HCT116 (cell line): ENCODE measurements around the gene CRADD. TPM values are rescaled to one million over a fixed set of nuclear protein-coding genes. Genes with fewer than 3 reads are reported as not detected.

Experiments
- ATAC-seq: fragments of 200-7000 bp; cut with Tn5 transposase; 2 replicates; pipeline ENCODE4 v1.9.1; 2020; ENCODE audit warnings: mild to moderate bottlenecking, moderate library complexity
- BruUV-seq: library from RNA; stranded (reverse); fragments of 400-500 nt; replicated peaks from 2 replicates; lab custom pipeline; 2021; lab: Mats Ljungman, UMichigan
- CTCF ChIA-PET: fragments of 300-600 bp; sonication (Branson Sonifier 250); formaldehyde crosslinking; loops from one replicate; lab custom pipeline; 2021; ENCODE audit warnings: antibody characterized with exemption; lab: Charles Lee
- POLR2A ChIA-PET: fragments of 300-600, 350-600 bp; sonication (Branson Sonifier 250); formaldehyde crosslinking; loops from one replicate; lab custom pipeline; 2021; ENCODE audit warnings: antibody characterized with exemption; lab: Charles Lee
- RAD21 ChIA-PET, 2 experiments: fragments of 300-600 bp; sonication (Branson Sonifier 250); formaldehyde crosslinking; loops; one replicate each; lab custom pipeline; 2023; ENCODE audit warnings: low total read pairs in 2 of 2; ENCODE audit not compliant: uncharacterized antibody in 2 of 2, unreplicated experiment in 2 of 2, low non-redundant PET in 1 of 2; lab: Charles Lee
- DNase-seq: peaks from one replicate; pipeline ENCODE4 v3.0.0-alpha.2; 2010; ENCODE audit warnings: low read depth, low spot score
- H2AFZ ChIP-seq: fragments of 200-600 bp; shearing (Covaris generic), sonication (generic); 2 replicates; pipeline ENCODE4 v1.6.1; 2017; ENCODE audit warnings: low read depth, mixed run types, mixed read lengths, antibody characterized with exemption, low read length; ENCODE audit not compliant: poor library complexity, severe bottlenecking
- H3K27ac ChIP-seq: 2 replicates; pipeline ENCODE4 v1.5.1; 2012; ENCODE audit warnings: low read depth, low read length
- H3K27me3 ChIP-seq: fragments of 200-600 bp; sonication (generic); 2 replicates; pipeline ENCODE4 v1.6.1; 2016; ENCODE audit warnings: mixed run types, low read length, mixed read lengths; ENCODE audit not compliant: insufficient read depth
- H3K36me3 ChIP-seq, 2 experiments: fragments of 200-500 bp in 1 of 2; fragments of 200-600 bp in 1 of 2; sonication (Bioruptor generic) in 1 of 2; sonication (generic) in 1 of 2; 2 replicates each; pipeline versions ENCODE4 v1.5.1 to v1.6.1; 2014 to 2016; ENCODE audit warnings: low read length in 2 of 2, inconsistent platforms in 1 of 2, mixed read lengths in 1 of 2, mixed run types in 1 of 2; ENCODE audit not compliant: insufficient read depth in 2 of 2, control insufficient read depth in 1 of 2
- H3K4me1 ChIP-seq, 2 experiments: fragments of 200-600 bp in 1 of 2; sonication (generic) in 1 of 2; 2 replicates each; pipeline versions ENCODE4 v1.5.1 to v1.6.1; 2012 to 2017; ENCODE audit warnings: low read length in 2 of 2, inconsistent platforms in 1 of 2, mild to moderate bottlenecking in 1 of 2, mixed read lengths in 1 of 2, mixed run types in 1 of 2, moderate library complexity in 1 of 2; ENCODE audit not compliant: insufficient read depth in 2 of 2, control insufficient read depth in 1 of 2
- H3K4me2 ChIP-seq: fragments of 200-600 bp; sonication (generic); 2 replicates; pipeline ENCODE4 v1.6.1; 2017; ENCODE audit warnings: mixed run types, low read length, mixed read lengths
- H3K4me3 ChIP-seq, 2 experiments: fragments of 200-600 bp in 1 of 2; sonication (generic) in 1 of 2; replicated peaks in 1 of 2; 2 replicates each; pipeline ENCODE4 v1.5.1; 2011 to 2016; ENCODE audit warnings: low read length in 2 of 2, control low read depth in 1 of 2, low read depth in 1 of 2, mild to moderate bottlenecking in 1 of 2, mixed read lengths in 1 of 2, mixed run types in 1 of 2
- H3K79me2 ChIP-seq: fragments of 200-600 bp; sonication (generic); 2 replicates; pipeline ENCODE4 v1.6.1; 2017; ENCODE audit warnings: mild to moderate bottlenecking, mixed run types, low read length, moderate library complexity, mixed read lengths; ENCODE audit not compliant: insufficient read depth
- H3K9ac ChIP-seq: fragments of 200-600 bp; sonication (generic); 2 replicates; pipeline ENCODE4 v1.6.1; 2016; ENCODE audit warnings: low read length, mixed read lengths
- H3K9me2 ChIP-seq: fragments of 200-600 bp; sonication (generic), shearing (Covaris generic); 2 replicates; pipeline ENCODE4 v1.6.1; 2017; ENCODE audit warnings: mixed run types, mild to moderate bottlenecking, moderate library complexity; ENCODE audit not compliant: insufficient read depth
- H3K9me3 ChIP-seq, 2 experiments: fragments of 200-500 bp in 1 of 2; fragments of 200-600 bp in 1 of 2; sonication (Bioruptor generic) in 1 of 2; sonication (generic) in 1 of 2; 2 replicates each; pipeline ENCODE4 v1.6.1; 2014 to 2017; ENCODE audit warnings: low read length in 2 of 2, mixed read lengths in 2 of 2, inconsistent platforms in 1 of 2, low read depth in 1 of 2, mild to moderate bottlenecking in 1 of 2, mixed run types in 1 of 2, moderate library complexity in 1 of 2; ENCODE audit not compliant: control insufficient read depth in 1 of 2, insufficient read depth in 1 of 2
- H4K20me1 ChIP-seq: fragments of 200-600 bp; sonication (generic), shearing (Covaris generic); 2 replicates; pipeline ENCODE4 v1.6.1; 2017; ENCODE audit warnings: mixed run types, mild to moderate bottlenecking, moderate library complexity; ENCODE audit not compliant: insufficient read depth
- CEBPB ChIP-seq: IDR thresholded peaks from 2 replicates; pipeline ENCODE4 v1.6.1; 2012; ENCODE audit warnings: low read depth
- EZH2 ChIP-seq: fragments of 200-600 bp; sonication (generic); IDR thresholded peaks from 2 replicates; pipeline ENCODE4 v1.6.1; 2017; ENCODE audit warnings: antibody characterized with exemption, mixed run types
- POLR2A ChIP-seq: IDR thresholded peaks from 2 replicates; pipeline ENCODE4 v1.7.0; 2011; ENCODE audit warnings: borderline replicate concordance; ENCODE audit not compliant: insufficient read depth, insufficient read length; ENCODE audit errors: extremely low read depth
- RAD21 ChIP-seq: IDR thresholded peaks from 2 replicates; pipeline ENCODE4 v1.6.1; 2012; ENCODE audit warnings: low read depth, mild to moderate bottlenecking
- SIN3A ChIP-seq: IDR thresholded peaks from 2 replicates; pipeline ENCODE4 v1.6.1; 2012; ENCODE audit warnings: low read depth
- SP1 ChIP-seq: IDR thresholded peaks from 2 replicates; pipeline ENCODE4 v1.6.1; 2012; ENCODE audit warnings: low read depth
- YY1 ChIP-seq: IDR thresholded peaks from 2 replicates; pipeline ENCODE4 v1.6.1; 2011; ENCODE audit warnings: low read length, low read depth, moderate library complexity, mild to moderate bottlenecking; ENCODE audit not compliant: insufficient replicate concordance; ENCODE audit errors: extremely low read depth
- ZNF274 ChIP-seq: fragments of 200-500 bp; sonication (Bioruptor generic); IDR thresholded peaks from 2 replicates; pipeline ENCODE4 v1.6.1; 2014; ENCODE audit warnings: mild to moderate bottlenecking, low read depth, low read length, inconsistent platforms
- intact Hi-C: fragments of 100-400 bp; cut with micrococcal nuclease; formaldehyde crosslinking; loops from 2 replicates; pipeline ENCODE4 v1.10.0; 2022
- total RNA-seq: library from RNA; stranded (reverse); gene quantifications from one replicate; pipeline ENCODE4 v1.2.1, GENCODE V29; 2021; ENCODE audit not compliant: unreplicated experiment
- TF ChIP-seq, protein P1 (sequence below), 3 experiments: fragments of 200-600 bp in 1 of 3; sonication (generic) in 1 of 3; IDR thresholded peaks in 2 of 3; conservative IDR thresholded peaks in 1 of 3; 2 replicates each; pipeline ENCODE4 v1.5.1; 2012 to 2017; ENCODE audit warnings: low read depth in 2 of 3, low read length in 2 of 3, antibody characterized with exemption in 1 of 3, borderline replicate concordance in 1 of 3, control low read depth in 1 of 3, mild to moderate bottlenecking in 1 of 3, mixed read lengths in 1 of 3, mixed run types in 1 of 3, moderate library complexity in 1 of 3; ENCODE audit not compliant: insufficient read depth in 1 of 3
- TF ChIP-seq, protein P2 (sequence below): IDR thresholded peaks from 2 replicates; pipeline ENCODE4 v1.6.1; 2012; ENCODE audit warnings: low read depth

CRADD gene
- total RNA-seq, 1 experiment from 2014 or later: 12.2 TPM

DNA sequence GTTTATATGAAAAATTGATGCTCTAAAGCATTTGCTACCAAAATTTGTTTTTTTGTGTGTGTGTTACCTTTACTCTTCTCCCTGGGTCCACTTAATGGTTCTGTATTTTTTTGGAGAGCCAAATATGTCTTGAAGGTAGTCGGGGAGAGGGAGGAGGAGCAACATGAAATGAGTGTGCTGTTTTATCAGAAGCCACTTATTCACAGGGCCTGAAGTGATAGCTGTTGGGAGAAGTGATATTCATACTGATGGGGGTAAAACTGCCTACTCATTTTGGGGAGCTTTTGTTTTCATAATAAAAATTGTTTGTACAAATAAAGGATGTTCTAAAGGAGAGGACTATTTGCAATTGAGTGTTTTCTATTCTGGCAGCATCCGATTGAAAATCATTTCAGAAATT lies 29.2 kb downstream of the CRADD start:
- Histone ChIP-seq H2AFZ (no peak overlapping the region), H3K4me1 (peaks cover 15 to 49% of the 10 kb centered on the region in 2 experiments), H3K9ac (no peak overlapping the region), H3K4me2 (peak overlapping the region; percentile 38), H4K20me1 (no peaks in the 10 kb centered on the region), H3K9me3 (no peaks in the 10 kb centered on the region), H3K27me3 (no peaks in the 10 kb centered on the region), H3K79me2 (no peaks in the 10 kb centered on the region), H3K4me3 (no peak overlapping the region), H3K9me2 (no peaks in the 10 kb centered on the region), H3K36me3 (no peaks in the 10 kb centered on the region), H3K27ac (no peak overlapping the region)
- DNase-seq (no peak), ATAC-seq (no peak)
- intact Hi-C loops: no loop called here
- BruUV-seq: no TSS peak
- TF ChIP-seq CEBPB (no peak), YY1 (no peak)
- ChIA-PET CTCF (no interaction called here), RAD21 (no interaction called here), POLR2A (no interaction called here)

DNA sequence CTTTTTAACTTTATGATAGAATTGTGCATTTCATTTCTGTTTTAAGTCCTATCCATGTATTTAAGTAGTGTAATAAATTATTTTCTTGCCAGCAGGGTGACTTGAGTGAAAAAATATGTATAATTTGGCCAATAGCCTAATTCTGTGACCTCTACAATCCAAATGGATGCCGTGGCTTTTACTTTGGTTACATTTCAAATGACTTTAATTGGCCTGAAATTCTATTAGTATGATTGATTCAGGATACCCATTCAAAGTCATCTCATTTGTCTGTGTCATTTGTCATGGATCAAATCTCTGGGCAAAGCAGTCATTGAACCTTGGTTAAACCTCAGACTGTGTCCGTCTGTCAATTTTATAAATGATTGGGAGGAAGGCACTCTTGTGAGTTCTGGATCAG lies 29.6 kb downstream of the CRADD start:
- POLR2A ChIA-PET: no interaction called here
- no peak for ATAC-seq

More for the DNA sequence above, 29.6 kb downstream of the CRADD start:
- intact Hi-C loops: no loop called here
- H3K79me2 ChIP-seq: no peaks in the 10 kb centered on the region
- H2AFZ ChIP-seq: no peak overlapping the region
- H3K27me3 ChIP-seq: no peaks in the 10 kb centered on the region
- no peaks in the 10 kb centered on the region for H4K20me1 ChIP-seq
- peak overlapping the region; percentile 38 for H3K4me2 ChIP-seq
- no peak for DNase-seq
- RAD21 ChIA-PET: no interaction called here
- H3K9me3 ChIP-seq: no peaks in the 10 kb centered on the region
- H3K9me2 ChIP-seq: no peaks in the 10 kb centered on the region
- H3K9ac ChIP-seq: no peak overlapping the region
- no TSS peak for BruUV-seq
- no peak overlapping the region for H3K4me3 ChIP-seq
- H3K4me1 ChIP-seq: peaks cover 11 to 44% of the 10 kb centered on the region in 2 experiments
- TF ChIP-seq RAD21: no peak
- TF ChIP-seq POLR2A: no peak
- no peak for TF ChIP-seq SIN3A
- no peak for TF ChIP-seq SP1
- TF ChIP-seq ZNF274: no peak
- TF ChIP-seq, protein P1, sequence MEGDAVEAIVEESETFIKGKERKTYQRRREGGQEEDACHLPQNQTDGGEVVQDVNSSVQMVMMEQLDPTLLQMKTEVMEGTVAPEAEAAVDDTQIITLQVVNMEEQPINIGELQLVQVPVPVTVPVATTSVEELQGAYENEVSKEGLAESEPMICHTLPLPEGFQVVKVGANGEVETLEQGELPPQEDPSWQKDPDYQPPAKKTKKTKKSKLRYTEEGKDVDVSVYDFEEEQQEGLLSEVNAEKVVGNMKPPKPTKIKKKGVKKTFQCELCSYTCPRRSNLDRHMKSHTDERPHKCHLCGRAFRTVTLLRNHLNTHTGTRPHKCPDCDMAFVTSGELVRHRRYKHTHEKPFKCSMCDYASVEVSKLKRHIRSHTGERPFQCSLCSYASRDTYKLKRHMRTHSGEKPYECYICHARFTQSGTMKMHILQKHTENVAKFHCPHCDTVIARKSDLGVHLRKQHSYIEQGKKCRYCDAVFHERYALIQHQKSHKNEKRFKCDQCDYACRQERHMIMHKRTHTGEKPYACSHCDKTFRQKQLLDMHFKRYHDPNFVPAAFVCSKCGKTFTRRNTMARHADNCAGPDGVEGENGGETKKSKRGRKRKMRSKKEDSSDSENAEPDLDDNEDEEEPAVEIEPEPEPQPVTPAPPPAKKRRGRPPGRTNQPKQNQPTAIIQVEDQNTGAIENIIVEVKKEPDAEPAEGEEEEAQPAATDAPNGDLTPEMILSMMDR (IDR thresholded peaks at IDR 0.05 in 2 of 3, conservative IDR thresholded peaks at IDR 0.05 in 1 of 3; ENCODE audit: borderline replicate concordance in 1 of 3, insufficient read depth in 1 of 3, low read depth in 2 of 3, low read length in 2 of 3): no peak
- TF ChIP-seq, protein P2, sequence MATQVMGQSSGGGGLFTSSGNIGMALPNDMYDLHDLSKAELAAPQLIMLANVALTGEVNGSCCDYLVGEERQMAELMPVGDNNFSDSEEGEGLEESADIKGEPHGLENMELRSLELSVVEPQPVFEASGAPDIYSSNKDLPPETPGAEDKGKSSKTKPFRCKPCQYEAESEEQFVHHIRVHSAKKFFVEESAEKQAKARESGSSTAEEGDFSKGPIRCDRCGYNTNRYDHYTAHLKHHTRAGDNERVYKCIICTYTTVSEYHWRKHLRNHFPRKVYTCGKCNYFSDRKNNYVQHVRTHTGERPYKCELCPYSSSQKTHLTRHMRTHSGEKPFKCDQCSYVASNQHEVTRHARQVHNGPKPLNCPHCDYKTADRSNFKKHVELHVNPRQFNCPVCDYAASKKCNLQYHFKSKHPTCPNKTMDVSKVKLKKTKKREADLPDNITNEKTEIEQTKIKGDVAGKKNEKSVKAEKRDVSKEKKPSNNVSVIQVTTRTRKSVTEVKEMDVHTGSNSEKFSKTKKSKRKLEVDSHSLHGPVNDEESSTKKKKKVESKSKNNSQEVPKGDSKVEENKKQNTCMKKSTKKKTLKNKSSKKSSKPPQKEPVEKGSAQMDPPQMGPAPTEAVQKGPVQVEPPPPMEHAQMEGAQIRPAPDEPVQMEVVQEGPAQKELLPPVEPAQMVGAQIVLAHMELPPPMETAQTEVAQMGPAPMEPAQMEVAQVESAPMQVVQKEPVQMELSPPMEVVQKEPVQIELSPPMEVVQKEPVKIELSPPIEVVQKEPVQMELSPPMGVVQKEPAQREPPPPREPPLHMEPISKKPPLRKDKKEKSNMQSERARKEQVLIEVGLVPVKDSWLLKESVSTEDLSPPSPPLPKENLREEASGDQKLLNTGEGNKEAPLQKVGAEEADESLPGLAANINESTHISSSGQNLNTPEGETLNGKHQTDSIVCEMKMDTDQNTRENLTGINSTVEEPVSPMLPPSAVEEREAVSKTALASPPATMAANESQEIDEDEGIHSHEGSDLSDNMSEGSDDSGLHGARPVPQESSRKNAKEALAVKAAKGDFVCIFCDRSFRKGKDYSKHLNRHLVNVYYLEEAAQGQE: no peak
- no peak for TF ChIP-seq EZH2
- no peak for TF ChIP-seq YY1
- no peaks in the 10 kb centered on the region for H3K36me3 ChIP-seq
- no peak overlapping the region for H3K27ac ChIP-seq
- CTCF ChIA-PET: no interaction called here
